Fibroblast of lung (primary cell): ENCODE results near the gene NUTM2B.
"Not testable (repeated sequence)": the region's sequence is repeated elsewhere in the genome, so short reads cannot be mapped to it uniquely, and the experiment has no call there.

Source experiments
- EZH2 ChIP-seq: IDR thresholded peaks from 2 replicates; pipeline ENCODE4 v1.5.1; 2012; ENCODE audit warnings: low read length, control low read depth, mild to moderate bottlenecking; ENCODE audit errors: missing control alignments
- TF ChIP-seq, protein P1 (sequence below), 2 donors: IDR thresholded peaks in 1 of 2; conservative IDR thresholded peaks in 1 of 2; 1 replicate in 1 of 2; 2 replicates in 1 of 2; pipeline ENCODE4 v1.5.1; 2011 to 2012; ENCODE audit warnings: low read length in 2 of 2, control low read depth in 1 of 2, inconsistent platforms in 1 of 2, low read depth in 1 of 2, mild to moderate bottlenecking in 1 of 2

DNA sequence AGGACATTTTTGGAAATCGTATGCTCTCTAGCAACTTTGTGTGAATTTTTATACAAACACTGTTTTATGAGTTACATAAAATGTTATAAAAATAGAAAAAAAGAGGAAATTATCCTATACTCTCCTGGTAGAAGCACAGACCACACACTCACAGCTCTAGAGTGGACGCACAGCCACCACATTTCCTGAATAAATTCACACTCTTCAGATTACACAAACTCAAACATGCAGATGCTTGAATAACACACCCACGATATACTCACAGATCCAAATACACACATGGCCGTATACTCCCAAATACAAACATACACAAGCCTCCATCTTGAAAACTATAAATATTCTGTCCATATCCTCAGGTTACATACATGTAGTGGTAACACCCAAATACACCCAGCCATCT lies 14.2 kb upstream of the NUTM2B start:
- TF ChIP-seq, protein P1, sequence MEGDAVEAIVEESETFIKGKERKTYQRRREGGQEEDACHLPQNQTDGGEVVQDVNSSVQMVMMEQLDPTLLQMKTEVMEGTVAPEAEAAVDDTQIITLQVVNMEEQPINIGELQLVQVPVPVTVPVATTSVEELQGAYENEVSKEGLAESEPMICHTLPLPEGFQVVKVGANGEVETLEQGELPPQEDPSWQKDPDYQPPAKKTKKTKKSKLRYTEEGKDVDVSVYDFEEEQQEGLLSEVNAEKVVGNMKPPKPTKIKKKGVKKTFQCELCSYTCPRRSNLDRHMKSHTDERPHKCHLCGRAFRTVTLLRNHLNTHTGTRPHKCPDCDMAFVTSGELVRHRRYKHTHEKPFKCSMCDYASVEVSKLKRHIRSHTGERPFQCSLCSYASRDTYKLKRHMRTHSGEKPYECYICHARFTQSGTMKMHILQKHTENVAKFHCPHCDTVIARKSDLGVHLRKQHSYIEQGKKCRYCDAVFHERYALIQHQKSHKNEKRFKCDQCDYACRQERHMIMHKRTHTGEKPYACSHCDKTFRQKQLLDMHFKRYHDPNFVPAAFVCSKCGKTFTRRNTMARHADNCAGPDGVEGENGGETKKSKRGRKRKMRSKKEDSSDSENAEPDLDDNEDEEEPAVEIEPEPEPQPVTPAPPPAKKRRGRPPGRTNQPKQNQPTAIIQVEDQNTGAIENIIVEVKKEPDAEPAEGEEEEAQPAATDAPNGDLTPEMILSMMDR (conservative IDR thresholded peaks at IDR 0.05 in 1 of 2, IDR thresholded peaks at IDR 0.05 in 1 of 2; ENCODE audit: low read depth in 1 of 2, low read length in 2 of 2): not testable (repeated sequence)
- not testable (repeated sequence) for TF ChIP-seq EZH2
